SK-N-SH treated with all-trans-retinoic acid at 6 μM for 48 hours (cell line): ENCODE data around the gene RINL.

Experiments
- ATAC-seq: fragments of 200-7000 bp; cut with Tn5 transposase; 3 replicates; pipeline ENCODE4 v1.9.1; 2020; ENCODE audit warnings: mild to moderate bottlenecking, moderate library complexity
- ARNTL ChIP-seq: fragments of 450-650 bp; formaldehyde crosslinking; IDR thresholded peaks from 2 replicates; pipeline ENCODE4 v1.5.0; 2020; ENCODE audit warnings: low read depth, mild to moderate bottlenecking, moderate library complexity, borderline replicate concordance
- BACH2 ChIP-seq: fragments of 250-450 bp; sonication (Bioruptor Pico); IDR thresholded peaks from 2 replicates; pipeline ENCODE4 v1.9.0; 2021; ENCODE audit warnings: mild to moderate bottlenecking, borderline replicate concordance
- ESRRG ChIP-seq: fragments of 250-450 bp; sonication (Bioruptor Pico); IDR thresholded peaks from 2 replicates; pipeline ENCODE4 v1.6.1; 2021; ENCODE audit warnings: mild to moderate bottlenecking
- GLIS3 ChIP-seq: fragments of 250-450 bp; sonication (Bioruptor Pico); IDR thresholded peaks from 2 replicates; pipeline ENCODE4 v1.5.0; 2020; ENCODE audit warnings: mild to moderate bottlenecking, moderate library complexity
- ISL1 ChIP-seq: fragments of 250-450 bp; sonication (Bioruptor Pico); IDR thresholded peaks from 2 replicates; pipeline ENCODE4 v2.1.2; 2022; ENCODE audit warnings: mild to moderate bottlenecking, moderate library complexity
- OSR1 ChIP-seq: fragments of 250-450 bp; sonication (Bioruptor Pico); IDR thresholded peaks from 2 replicates; pipeline ENCODE4 v1.8.0; 2022; ENCODE audit warnings: moderate library complexity, mild to moderate bottlenecking, inconsistent platforms
- RARB ChIP-seq: fragments of 250-450 bp; sonication (Bioruptor Pico); IDR thresholded peaks from 2 replicates; pipeline ENCODE4 v1.8.0; 2021; ENCODE audit warnings: mild to moderate bottlenecking, moderate library complexity
- SNAI2 ChIP-seq: fragments of 250-450 bp; sonication (Bioruptor Pico); IDR thresholded peaks from 2 replicates; pipeline ENCODE4 v1.5.0; 2020; ENCODE audit warnings: mild to moderate bottlenecking, moderate library complexity
- TCF4 ChIP-seq: fragments of 250-450 bp; sonication (Bioruptor Pico); IDR thresholded peaks from 2 replicates; pipeline ENCODE4 v1.8.0; 2021; ENCODE audit warnings: mild to moderate bottlenecking, moderate library complexity, borderline replicate concordance
- TOX ChIP-seq: fragments of 250-450 bp; sonication (Bioruptor Pico); IDR thresholded peaks from 2 replicates; pipeline ENCODE4 v1.8.0; 2021; ENCODE audit warnings: mild to moderate bottlenecking, moderate library complexity, borderline replicate concordance
- ZC3H10 ChIP-seq: fragments of 250-450 bp; sonication (Bioruptor Pico); IDR thresholded peaks from 2 replicates; pipeline ENCODE4 v1.5.1; 2021; ENCODE audit warnings: mild to moderate bottlenecking, moderate library complexity
- ZFP3 ChIP-seq: fragments of 250-450 bp; sonication (Bioruptor Pico); IDR thresholded peaks from 2 replicates; pipeline ENCODE4 v1.5.0; 2020; ENCODE audit warnings: mild to moderate bottlenecking, moderate library complexity
- ZFP30 ChIP-seq: fragments of 450-650 bp; formaldehyde crosslinking; IDR thresholded peaks from 2 replicates; pipeline ENCODE4 v1.5.0; 2022; ENCODE audit warnings: mild to moderate bottlenecking, moderate library complexity
- ZNF565 ChIP-seq: fragments of 450-650 bp; formaldehyde crosslinking; conservative IDR thresholded peaks from 2 replicates; pipeline ENCODE4 v1.5.0; 2020; ENCODE audit warnings: low read depth, mild to moderate bottlenecking, moderate library complexity
- ZNF8 ChIP-seq: fragments of 450-650 bp; formaldehyde crosslinking; IDR thresholded peaks from 2 replicates; pipeline ENCODE4 v1.5.0; 2020; ENCODE audit warnings: mild to moderate bottlenecking, moderate library complexity
- TF ChIP-seq, protein P1 (sequence below): fragments of 250-450 bp; sonication (Bioruptor Pico); IDR thresholded peaks from 2 replicates; pipeline ENCODE4 v1.8.0; 2020; ENCODE audit warnings: mild to moderate bottlenecking, moderate library complexity, borderline replicate concordance
- TF ChIP-seq, protein P2 (sequence below): fragments of 250-450 bp; sonication (Bioruptor Pico); IDR thresholded peaks from 2 replicates; pipeline ENCODE4 v1.5.0; 2020; ENCODE audit warnings: mild to moderate bottlenecking, moderate library complexity
- TF ChIP-seq, protein P3 (sequence below): fragments of 250-450 bp; sonication (Bioruptor Pico); IDR thresholded peaks from 2 replicates; pipeline ENCODE4 v1.5.1; 2020; ENCODE audit warnings: low read depth, mild to moderate bottlenecking, moderate library complexity

Gene RINL

DNA sequence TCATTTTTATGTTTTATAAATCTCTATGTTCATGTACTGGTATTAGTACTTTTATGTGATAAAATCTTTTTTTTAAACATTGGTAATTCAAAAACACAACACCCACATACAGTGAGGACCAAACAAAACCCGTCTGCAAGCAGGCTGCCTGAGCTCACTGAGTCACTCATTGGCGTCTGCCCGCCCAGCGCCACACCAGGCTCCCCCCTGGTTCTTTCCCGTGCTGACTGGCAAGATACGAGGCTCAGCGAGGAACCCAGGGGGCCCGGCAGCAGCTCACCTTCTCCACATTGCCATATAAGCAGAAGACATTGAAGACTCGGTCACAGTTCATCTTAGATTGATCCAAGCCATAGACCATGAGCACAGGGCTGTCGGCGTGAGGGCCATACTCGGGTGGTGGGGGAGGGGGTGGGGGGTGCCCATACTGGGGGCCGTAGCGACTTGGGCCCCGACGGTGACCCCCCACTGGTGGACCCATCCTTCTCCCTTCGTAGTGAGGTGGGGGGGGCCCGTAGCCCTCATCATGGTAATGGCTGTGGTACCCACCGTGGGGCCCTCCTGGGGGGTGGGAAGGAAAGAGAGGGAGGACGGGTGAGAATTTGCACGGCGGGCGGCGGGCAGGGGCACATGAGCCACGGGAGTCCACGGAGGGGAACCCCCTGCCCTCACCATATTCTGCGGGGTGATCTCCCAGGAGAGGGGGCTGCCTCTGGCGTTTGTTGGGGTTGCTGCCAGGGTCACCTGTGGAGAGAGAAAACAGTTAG lies 38.1 kb downstream of the RINL start (continued):
- TF ChIP-seq, protein P1, sequence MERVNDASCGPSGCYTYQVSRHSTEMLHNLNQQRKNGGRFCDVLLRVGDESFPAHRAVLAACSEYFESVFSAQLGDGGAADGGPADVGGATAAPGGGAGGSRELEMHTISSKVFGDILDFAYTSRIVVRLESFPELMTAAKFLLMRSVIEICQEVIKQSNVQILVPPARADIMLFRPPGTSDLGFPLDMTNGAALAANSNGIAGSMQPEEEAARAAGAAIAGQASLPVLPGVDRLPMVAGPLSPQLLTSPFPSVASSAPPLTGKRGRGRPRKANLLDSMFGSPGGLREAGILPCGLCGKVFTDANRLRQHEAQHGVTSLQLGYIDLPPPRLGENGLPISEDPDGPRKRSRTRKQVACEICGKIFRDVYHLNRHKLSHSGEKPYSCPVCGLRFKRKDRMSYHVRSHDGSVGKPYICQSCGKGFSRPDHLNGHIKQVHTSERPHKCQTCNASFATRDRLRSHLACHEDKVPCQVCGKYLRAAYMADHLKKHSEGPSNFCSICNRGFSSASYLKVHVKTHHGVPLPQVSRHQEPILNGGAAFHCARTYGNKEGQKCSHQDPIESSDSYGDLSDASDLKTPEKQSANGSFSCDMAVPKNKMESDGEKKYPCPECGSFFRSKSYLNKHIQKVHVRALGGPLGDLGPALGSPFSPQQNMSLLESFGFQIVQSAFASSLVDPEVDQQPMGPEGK, result no peak
- TF ChIP-seq TOX (no peak), BACH2 (CRISPR knock-in tag) (no peak)

DNA sequence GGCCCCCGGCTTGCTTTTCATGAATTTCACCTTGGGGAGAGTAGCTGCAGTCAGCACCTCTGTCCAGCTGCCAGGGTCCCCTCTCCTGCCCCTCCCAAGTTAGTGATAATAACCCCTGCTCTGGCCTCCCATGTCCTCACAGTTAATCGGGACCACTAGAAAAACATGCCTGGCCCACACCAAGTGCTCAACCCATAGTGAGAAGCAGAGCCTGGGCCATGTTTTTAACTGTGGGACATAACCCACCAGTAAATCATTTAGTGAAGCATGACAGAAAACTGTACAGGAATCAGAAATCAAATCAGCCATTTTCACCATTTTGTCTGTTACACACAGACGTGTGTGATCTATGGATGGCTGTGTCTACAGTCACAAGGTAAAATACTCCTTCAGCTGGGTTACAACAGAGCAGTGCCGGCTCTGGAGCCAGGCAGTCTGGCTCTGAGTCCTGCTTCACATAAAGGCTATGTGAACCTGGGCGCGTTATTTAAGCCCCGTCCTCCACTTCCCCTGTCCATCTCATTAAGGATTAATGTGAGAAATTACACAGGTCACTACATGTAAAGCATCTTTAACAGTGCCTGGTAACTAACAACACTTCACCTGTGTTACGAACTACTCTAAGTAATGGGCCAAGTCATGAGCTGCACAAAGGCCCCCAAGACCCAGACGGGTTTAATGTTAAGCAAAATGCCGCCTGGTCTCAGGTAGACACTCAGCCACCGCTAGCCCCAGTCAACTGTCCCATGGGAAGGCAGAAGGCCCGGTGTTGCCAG lies 38.9 kb downstream of the RINL start:
- TF ChIP-seq, protein P1, result no peak
- TF ChIP-seq, protein P2, sequence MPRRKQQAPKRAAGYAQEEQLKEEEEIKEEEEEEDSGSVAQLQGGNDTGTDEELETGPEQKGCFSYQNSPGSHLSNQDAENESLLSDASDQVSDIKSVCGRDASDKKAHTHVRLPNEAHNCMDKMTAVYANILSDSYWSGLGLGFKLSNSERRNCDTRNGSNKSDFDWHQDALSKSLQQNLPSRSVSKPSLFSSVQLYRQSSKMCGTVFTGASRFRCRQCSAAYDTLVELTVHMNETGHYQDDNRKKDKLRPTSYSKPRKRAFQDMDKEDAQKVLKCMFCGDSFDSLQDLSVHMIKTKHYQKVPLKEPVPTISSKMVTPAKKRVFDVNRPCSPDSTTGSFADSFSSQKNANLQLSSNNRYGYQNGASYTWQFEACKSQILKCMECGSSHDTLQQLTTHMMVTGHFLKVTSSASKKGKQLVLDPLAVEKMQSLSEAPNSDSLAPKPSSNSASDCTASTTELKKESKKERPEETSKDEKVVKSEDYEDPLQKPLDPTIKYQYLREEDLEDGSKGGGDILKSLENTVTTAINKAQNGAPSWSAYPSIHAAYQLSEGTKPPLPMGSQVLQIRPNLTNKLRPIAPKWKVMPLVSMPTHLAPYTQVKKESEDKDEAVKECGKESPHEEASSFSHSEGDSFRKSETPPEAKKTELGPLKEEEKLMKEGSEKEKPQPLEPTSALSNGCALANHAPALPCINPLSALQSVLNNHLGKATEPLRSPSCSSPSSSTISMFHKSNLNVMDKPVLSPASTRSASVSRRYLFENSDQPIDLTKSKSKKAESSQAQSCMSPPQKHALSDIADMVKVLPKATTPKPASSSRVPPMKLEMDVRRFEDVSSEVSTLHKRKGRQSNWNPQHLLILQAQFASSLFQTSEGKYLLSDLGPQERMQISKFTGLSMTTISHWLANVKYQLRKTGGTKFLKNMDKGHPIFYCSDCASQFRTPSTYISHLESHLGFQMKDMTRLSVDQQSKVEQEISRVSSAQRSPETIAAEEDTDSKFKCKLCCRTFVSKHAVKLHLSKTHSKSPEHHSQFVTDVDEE (CRISPR knock-in tag), result no peak
- TF ChIP-seq TCF4 (CRISPR knock-in tag) (no peak), SNAI2 (CRISPR knock-in tag) (0 out of 2 replicates have a peak, but pooled peaks have one; percentile 8), BACH2 (CRISPR knock-in tag) (no peak), ESRRG (CRISPR knock-in tag) (no peak), ZNF8 (CRISPR knock-in tag) (no peak)
- TF ChIP-seq, all 23 proteins: peak for 1
- ATAC-seq, result no peak

DNA sequence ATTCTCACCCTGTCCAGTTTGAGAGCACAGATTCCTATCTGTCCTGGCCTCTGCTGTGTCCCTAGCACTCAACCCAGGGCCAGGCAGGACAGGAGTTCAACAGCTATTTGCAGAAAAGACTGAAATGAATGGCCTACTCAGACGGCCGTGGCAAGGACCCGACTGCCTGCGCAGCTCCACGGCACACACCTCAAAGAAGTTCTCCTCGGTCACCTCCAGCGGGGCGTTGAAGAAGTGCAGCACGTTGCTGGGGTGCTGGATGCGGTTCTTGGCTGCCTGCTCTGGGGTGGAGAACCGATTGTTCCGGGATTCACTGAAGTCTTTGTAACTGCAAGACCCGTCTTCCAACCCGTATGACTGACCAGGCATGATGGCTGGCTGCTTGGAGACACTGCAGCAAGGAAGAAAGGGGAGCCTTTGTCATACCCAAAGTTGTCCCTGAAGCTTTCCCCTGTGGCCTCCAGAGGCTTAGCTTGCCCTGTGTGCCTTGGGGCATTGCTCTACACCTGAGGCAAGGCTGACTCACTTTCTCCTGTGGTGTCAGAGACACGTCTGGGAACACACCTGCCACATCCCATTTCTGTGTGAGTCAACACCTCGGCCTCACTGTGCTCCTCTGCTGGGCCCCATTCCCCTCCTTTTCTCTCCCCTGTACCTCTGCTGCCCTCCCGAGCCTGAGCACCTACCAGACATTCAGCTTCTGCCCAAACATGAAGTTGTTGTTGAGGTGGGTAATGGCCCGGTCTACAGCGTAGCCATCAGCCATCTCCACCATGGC lies 39.7 kb downstream of the RINL start:
- TF ChIP-seq ZFP30 (CRISPR knock-in tag) (no peak), ZFP3 (no peak), ESRRG (CRISPR knock-in tag) (no peak), ZNF8 (CRISPR knock-in tag) (no peak), SNAI2 (CRISPR knock-in tag) (no peak), RARB (CRISPR knock-in tag) (no peak), ZC3H10 (CRISPR knock-in tag) (no peak)
- TF ChIP-seq, all 23 proteins: peak for 0
- no peak; the same call in 2 of the 3 replicates for ATAC-seq

DNA sequence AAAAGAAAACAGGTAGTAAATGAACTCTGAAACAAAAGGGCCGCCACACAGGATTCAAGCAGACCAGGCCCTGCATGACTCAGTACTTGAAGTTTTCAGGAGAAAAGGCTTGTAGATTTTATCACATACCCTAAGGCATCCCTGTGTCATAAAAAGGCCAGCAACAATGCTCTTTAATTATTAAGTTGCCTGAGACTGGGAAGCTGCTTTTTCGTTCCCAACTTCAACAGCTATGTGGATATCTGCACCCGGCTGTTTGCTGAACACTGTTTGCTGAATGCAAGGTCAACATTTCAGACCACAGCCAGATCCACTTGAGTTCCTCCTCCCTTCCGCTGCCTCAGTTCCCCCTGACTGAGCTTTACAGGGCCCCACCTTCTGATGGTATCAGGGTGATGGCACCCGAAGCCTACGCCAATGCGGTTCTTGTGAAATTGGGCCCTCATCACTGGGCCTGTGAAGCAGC lies 40.4 kb downstream of the RINL start:
- peak; percentile 36; the same call in 1 of the 2 replicates for TF ChIP-seq ISL1 (CRISPR knock-in tag)
- TF ChIP-seq RARB (CRISPR knock-in tag), result no peak

DNA sequence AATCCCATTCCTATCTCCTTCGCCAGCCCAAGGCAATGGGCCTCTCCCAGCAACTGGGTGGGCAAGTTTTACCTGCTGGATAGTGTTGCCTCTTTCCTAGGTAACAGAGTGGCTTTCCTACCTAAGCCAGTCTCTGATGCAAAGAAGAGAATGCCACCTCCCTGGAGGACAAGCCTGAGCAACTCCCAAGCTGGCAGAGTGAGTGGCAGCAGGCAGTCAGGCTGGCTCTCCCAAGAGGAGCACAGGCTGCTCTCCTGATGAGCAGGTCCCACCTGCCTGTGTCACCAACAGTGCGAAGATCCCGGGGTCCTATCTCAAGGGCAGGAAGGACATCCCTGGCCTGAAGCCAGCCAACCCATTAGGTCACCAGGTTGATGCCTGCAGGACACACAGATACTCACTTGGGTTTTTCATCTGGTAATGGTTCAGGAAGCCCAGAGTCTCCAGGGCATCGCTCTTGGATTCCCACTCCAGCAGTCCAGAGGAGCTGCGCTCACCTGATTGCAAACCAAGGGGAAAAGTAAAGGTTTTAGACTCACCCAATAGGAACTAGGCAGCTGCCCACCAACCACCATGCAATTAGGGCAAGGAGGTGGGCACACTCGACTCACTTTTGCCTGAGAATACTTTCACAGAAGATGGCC lies 41.0 kb downstream of the RINL start:
- ATAC-seq, result no peak; the same call in 2 of the 3 replicates

More for the DNA sequence above, 40.4 kb downstream of the RINL start:
- peak; percentile 21 for ATAC-seq

More for the DNA sequence above, 41.0 kb downstream of the RINL start:
- TF ChIP-seq ARNTL (CRISPR knock-in tag) (no peak), TOX (no peak), ZNF565 (CRISPR knock-in tag) (no peak), ZNF8 (CRISPR knock-in tag) (no peak), SNAI2 (CRISPR knock-in tag) (no peak), ZFP30 (CRISPR knock-in tag) (no peak), ISL1 (CRISPR knock-in tag) (no peak), OSR1 (no peak), GLIS3 (CRISPR knock-in tag) (no peak), TCF4 (CRISPR knock-in tag) (no peak)
- TF ChIP-seq, protein P1, result no peak
- TF ChIP-seq, protein P3, sequence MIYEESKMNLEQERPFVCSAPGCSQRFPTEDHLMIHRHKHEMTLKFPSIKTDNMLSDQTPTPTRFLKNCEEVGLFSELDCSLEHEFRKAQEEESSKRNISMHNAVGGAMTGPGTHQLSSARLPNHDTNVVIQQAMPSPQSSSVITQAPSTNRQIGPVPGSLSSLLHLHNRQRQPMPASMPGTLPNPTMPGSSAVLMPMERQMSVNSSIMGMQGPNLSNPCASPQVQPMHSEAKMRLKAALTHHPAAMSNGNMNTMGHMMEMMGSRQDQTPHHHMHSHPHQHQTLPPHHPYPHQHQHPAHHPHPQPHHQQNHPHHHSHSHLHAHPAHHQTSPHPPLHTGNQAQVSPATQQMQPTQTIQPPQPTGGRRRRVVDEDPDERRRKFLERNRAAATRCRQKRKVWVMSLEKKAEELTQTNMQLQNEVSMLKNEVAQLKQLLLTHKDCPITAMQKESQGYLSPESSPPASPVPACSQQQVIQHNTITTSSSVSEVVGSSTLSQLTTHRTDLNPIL (CRISPR knock-in tag), result no peak
